ENCODE measurements around the gene RASSF7.
"Not testable (repeated sequence)": the region's sequence is repeated elsewhere in the genome, so short reads cannot be mapped to it uniquely, and the experiment has no call there.

Gene RASSF7, protein sequence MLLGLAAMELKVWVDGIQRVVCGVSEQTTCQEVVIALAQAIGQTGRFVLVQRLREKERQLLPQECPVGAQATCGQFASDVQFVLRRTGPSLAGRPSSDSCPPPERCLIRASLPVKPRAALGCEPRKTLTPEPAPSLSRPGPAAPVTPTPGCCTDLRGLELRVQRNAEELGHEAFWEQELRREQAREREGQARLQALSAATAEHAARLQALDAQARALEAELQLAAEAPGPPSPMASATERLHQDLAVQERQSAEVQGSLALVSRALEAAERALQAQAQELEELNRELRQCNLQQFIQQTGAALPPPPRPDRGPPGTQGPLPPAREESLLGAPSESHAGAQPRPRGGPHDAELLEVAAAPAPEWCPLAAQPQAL

DNA sequence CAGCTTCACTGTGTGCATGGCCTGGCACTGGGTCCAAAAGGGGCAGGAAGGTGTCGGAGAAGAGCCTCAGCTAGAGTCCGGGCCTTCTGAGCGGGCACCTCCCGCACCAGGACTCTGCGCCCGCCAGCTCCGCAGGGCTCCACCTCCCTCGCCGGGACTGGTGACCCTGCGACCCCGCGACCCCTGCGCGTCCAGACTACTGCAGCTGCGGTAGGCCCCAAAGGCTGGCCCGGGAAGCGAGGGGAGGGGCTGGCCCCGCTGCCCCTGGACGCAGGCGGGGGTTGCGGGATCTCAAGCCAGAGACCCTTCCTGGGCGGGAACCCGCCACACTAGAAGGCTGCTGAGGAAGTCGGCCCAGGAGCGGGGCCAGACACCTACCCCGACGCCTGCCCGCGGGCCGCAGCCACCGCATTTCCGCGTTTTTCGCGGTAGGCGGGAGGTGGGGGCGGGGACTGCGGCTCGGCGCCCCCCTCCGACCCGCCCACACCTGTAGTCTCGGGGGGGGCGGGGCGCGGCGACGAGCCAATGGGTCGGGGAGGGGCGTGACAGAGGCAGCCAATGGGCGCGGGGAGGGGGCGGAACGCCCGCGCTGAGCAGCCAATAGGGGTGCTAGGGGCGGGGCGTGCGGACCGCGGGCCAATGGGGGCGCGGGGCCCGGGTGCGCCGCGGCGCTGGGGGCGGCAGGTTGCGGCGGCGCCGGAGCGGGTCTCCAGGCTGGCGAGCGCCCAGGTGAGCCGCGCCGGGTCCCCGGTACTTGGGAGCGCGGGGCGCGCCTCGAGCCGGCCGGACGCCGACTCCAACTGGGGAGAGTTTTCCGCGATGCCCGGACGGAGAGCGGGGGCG lies at the start of gene RASSF7, which contains the start of gene LMNTD2:
Gene RASSF7 (plus strand): TSS at position 666 of the 843 bp plus-strand sequence. CDS start 799 bp downstream, outside the sequence.
Gene LMNTD2 (minus strand): TSS at position 434 of the 843 bp plus-strand sequence. CDS start 22 bp downstream, at position 412.
- TF ChIP-seq, protein P1, sequence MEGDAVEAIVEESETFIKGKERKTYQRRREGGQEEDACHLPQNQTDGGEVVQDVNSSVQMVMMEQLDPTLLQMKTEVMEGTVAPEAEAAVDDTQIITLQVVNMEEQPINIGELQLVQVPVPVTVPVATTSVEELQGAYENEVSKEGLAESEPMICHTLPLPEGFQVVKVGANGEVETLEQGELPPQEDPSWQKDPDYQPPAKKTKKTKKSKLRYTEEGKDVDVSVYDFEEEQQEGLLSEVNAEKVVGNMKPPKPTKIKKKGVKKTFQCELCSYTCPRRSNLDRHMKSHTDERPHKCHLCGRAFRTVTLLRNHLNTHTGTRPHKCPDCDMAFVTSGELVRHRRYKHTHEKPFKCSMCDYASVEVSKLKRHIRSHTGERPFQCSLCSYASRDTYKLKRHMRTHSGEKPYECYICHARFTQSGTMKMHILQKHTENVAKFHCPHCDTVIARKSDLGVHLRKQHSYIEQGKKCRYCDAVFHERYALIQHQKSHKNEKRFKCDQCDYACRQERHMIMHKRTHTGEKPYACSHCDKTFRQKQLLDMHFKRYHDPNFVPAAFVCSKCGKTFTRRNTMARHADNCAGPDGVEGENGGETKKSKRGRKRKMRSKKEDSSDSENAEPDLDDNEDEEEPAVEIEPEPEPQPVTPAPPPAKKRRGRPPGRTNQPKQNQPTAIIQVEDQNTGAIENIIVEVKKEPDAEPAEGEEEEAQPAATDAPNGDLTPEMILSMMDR (IDR thresholded peaks at IDR 0.05; ENCODE audit: borderline replicate concordance, control extremely low read depth, extremely low read depth, insufficient read depth, missing control alignments): no peak
- in situ Hi-C loops (cut with MboI; ENCODE audit: low sequenced_read_pairs, unreplicated experiment): no loop called here
- DNase-seq (ENCODE audit: low spot score): peak; percentile 100

DNA sequence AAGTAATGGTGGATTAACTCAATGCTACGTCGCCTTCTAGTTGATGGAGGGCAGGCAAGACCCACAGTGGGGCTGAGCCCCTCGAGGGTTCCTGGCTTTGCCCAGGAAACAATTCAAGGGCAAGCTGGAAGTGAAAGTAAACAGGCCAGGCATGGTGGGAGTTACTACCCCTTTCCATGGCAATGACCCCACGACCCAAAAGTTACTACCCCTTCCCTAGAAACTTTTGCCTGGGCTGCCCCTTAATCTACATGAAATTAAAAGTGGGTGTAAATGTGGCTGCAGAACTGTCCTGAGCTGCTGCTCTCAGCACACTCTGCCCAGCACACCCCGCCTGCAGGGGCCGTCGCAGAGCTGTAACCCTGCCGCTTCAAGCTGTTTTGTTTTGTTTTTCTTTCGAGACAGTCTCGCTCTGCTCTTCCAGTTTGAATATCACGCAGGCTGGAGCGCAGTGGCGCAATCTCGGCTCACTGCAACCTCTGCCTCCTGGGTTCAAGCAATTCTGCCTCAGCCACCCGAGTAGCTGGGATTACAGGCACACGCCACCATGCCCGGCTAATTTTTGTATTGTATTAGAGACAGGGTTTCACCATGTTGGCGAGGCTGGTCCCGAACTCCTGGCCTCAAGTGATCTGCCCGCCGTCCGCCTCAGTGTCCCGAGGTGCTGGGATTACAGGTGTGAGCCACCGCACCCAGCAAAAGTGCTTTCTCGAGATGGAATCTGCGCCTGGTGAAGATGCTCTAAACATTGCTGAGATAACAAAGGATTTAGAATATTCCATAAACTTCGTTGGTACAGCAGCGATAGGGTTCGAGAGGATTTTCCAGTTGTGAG lies 47.8 kb upstream of the RASSF7 start:
- TF ChIP-seq, protein P1 (IDR thresholded peaks at IDR 0.05; ENCODE audit: borderline replicate concordance, control extremely low read depth, extremely low read depth, insufficient read depth, missing control alignments): no peak
- in situ Hi-C loops (cut with MboI; ENCODE audit: low sequenced_read_pairs, unreplicated experiment): no loop called here
- no peak for DNase-seq (ENCODE audit: low spot score)

DNA sequence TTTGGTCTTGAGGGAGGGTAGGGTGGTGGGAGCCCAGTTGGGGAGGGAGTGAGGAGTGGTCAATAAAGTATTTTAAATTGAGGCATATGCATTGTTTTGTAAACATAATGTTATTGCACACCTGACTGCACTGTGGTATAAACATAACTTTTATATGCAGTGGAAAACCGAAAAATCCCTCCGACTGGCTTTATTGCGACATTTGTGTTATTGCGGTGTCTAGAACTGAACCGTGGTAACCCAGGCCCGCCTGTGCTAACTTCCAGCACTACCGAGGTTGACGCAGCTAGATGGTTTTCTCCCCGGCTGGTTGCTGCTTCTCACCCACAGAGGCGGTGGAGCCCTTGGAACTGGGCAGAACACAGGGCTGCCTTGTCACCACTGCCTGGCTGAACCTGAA lies 46.2 kb upstream of the RASSF7 start:
- in situ Hi-C loops (cut with MboI; ENCODE audit: low sequenced_read_pairs, unreplicated experiment): no loop called here
- DNase-seq (ENCODE audit: low spot score): no peak
- TF ChIP-seq, protein P1 (IDR thresholded peaks at IDR 0.05; ENCODE audit: borderline replicate concordance, control extremely low read depth, extremely low read depth, insufficient read depth, missing control alignments): no peak

DNA sequence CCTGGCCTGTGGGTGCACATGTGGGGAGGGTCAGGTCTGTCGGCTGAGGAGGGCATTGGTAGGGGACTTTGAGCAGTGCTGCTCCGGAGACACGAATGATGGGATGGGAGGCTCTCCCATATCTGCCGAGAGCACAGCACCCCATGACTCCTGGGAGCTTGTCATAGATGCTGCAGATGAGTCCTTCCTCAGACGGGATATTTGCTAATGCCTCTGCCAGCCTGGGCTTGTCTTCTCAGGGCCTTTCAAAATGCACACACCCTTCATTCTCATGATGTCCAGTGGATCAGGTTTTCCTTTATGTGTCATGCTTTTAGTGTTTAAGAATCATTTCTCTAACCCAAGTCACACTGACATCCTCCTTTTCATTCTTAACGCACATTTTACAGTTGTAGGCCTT lies 45.6 kb upstream of the RASSF7 start:
- TF ChIP-seq, protein P1 (IDR thresholded peaks at IDR 0.05; ENCODE audit: borderline replicate concordance, control extremely low read depth, extremely low read depth, insufficient read depth, missing control alignments): no peak
- in situ Hi-C loops (cut with MboI; ENCODE audit: low sequenced_read_pairs, unreplicated experiment): no loop called here
- no peak for DNase-seq (ENCODE audit: low spot score)

DNA sequence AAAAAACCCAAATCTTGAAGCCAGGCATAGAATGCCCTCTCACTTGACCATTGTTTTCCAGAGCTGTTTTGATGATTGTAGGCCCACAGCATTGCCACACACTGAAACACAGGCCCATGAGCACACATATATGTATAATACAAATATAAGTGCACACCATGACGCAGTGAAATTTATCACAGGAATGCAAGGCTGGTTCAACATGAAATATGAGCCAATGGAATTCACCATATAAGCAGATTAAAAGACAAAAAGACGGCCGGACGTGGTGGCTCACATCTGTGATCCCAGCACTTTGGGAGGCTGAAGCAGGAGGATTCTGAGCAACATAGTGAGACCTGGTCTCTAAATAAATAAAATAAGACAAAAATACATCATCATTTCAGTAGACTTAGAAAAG lies 44.4 kb upstream of the RASSF7 start:
- DNase-seq (ENCODE audit: low spot score): no peak
- in situ Hi-C loops (cut with MboI; ENCODE audit: low sequenced_read_pairs, unreplicated experiment): no loop called here

DNA sequence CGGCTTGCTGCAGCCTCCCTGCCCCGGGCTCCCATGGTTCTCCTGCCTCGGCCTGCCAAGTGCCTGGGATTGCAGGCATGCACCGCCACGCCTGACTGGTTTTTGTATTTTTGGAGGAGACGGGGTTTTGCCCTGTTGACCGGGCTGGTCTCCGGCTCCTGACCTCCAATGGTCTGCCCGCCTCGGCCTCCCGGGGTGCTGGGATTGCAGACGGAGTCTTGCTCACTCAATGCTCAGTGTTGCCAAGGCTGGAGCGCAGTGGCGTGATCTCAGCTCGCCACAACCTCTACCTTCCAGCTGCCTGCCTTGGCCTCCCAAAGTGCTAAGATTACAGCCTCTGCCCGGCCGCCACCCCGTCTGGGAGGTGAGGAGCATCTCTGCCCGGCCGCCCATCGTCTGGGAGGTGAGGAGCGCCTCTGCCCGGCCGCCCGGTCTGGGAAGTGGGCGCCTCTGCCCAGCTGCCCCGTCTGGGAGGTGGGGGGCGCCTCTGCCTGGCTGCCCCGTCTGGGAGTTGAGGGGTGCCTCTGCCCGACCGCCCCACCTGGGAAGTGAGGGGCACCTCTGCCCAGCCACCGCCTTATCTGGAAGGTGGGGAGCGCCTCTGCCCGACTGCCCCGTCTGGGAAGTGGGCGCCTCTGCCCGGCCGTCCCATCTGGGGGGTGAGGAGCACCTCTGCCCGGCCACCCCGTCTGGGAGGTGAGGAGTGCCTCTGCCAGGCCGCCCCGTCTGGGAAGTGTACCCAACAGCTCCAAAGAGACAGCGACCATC lies 43.7 kb upstream of the RASSF7 start:
- DNase-seq (ENCODE audit: low spot score); in situ Hi-C loops (cut with MboI; ENCODE audit: low sequenced_read_pairs, unreplicated experiment): not testable (repeated sequence)

More for the DNA sequence above, 44.4 kb upstream of the RASSF7 start:
- TF ChIP-seq, protein P1 (IDR thresholded peaks at IDR 0.05; ENCODE audit: borderline replicate concordance, control extremely low read depth, extremely low read depth, insufficient read depth, missing control alignments): no peak

All from GM13976 (cell line).